HUES48 (cell line): ENCODE data around the gene AMIGO2.

Experiments used
- H3K27ac ChIP-seq: one replicate; pipeline ENCODE4 v1.7.0; 2013; ENCODE audit warnings: low read depth, low read length, inconsistent platforms
- H3K27me3 ChIP-seq: 2 replicates; pipeline ENCODE4 v1.6.1; 2013; ENCODE audit warnings: mild to moderate bottlenecking, low read length; ENCODE audit not compliant: control insufficient read depth, insufficient read depth
- H3K36me3 ChIP-seq: 2 replicates; pipeline ENCODE4 v1.6.1; 2013; ENCODE audit warnings: low read length; ENCODE audit not compliant: control insufficient read depth, insufficient read depth
- H3K4me1 ChIP-seq: 2 replicates; pipeline ENCODE4 v1.6.1; 2013; ENCODE audit warnings: mild to moderate bottlenecking, low read length; ENCODE audit not compliant: control insufficient read depth, insufficient read depth
- H3K4me3 ChIP-seq: 2 replicates; pipeline ENCODE4 v1.5.1; 2013; ENCODE audit warnings: mild to moderate bottlenecking, low read depth, low read length
- H3K9ac ChIP-seq: 2 replicates; pipeline ENCODE4 v1.6.1; 2013; ENCODE audit warnings: mild to moderate bottlenecking, low read depth, low read length, moderate library complexity
- H3K9me3 ChIP-seq: 2 replicates; pipeline ENCODE4 v1.6.1; 2013; ENCODE audit warnings: low read length; ENCODE audit not compliant: control insufficient read depth, insufficient read depth

Gene AMIGO2

DNA sequence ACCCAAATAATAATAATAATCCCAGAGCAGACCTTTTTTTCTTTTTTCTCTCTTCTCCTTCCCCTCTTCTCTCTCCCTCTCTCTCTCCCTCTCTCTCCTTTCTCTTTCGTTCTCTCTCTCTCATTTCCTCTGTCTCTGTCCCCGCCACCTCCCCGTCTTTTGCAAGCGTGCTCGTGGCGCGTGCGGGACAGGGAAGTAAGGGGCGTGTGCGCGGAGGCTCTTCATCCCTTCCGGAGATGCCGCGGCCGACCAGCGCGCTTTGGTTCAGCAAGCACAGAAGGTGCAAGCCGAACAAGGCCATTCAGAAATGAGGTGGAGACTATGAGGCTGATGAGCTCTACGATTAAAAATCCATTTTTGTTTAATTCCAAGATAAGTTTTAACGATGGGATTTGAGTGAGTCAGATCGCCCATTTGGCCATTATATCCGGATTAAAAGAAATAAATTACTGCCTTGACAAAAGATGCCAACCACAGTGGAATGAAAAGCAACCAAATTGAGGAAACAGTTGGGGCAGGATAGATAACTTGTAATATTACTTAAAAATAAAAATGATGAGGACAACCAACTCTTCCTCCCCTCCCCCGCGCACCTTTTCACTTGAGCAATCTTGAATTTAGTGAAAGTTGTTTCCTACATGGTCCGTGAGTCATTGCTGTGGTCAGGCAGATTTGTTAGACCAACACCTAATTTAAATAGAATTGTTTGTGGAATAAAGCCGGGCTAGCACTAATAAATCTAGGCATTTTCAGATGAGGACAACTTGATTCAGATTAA, 1.2 kb upstream of the AMIGO2 start:
- Histone ChIP-seq H3K4me3 (peak overlapping the region; percentile 87), H3K27ac (no peak overlapping the region), H3K4me1 (peaks cover 31% of the 10 kb centered on the region), H3K36me3 (no peaks in the 10 kb centered on the region), H3K9ac (no peak overlapping the region), H3K9me3 (no peaks in the 10 kb centered on the region), H3K27me3 (peaks cover 30% of the 10 kb centered on the region)

DNA sequence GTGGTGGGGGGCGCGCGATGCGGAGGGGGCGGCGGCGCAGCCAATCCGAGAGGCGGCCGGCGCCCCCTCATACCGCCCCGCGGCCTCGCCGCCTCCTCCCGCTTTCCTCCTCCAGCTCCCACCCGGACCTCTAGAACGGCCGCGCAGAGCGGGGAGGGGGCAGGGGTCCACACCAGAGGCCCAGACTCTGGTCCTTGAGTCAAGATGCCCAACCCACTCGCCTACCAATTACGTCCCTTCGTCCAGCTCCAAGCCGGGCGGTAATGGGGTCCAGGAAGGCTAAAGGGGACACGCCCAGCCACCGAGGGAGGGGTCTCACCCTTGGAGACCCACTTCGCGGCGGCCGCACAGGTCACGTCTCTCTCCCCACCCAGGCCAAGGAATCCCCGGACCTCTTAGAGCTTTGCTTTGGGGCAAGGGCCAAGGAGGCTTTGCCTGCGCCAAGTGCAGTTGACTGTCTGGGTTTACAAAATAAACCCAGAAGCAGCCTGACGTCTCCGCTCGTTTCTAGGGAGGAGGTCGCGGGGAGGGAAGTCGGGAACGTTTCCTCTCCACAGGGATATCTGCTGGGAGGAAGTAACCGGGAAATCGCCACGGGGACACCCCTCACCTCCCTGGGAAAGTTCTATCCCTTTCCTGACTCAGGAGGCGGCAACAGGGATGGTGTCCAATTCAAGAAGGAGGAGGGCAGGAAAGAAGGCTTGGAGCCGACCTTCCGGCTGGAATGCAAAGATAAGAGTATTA, 394 bp upstream of the AMIGO2 start:
- no peaks in the 10 kb centered on the region for H3K9me3 ChIP-seq
- H3K4me1 ChIP-seq: peaks cover 23% of the 10 kb centered on the region
- peaks cover 30% of the 10 kb centered on the region for H3K27me3 ChIP-seq
- peak overlapping the region; percentile 22 for H3K9ac ChIP-seq
- H3K36me3 ChIP-seq: no peaks in the 10 kb centered on the region
- peak overlapping the region; percentile 87 for H3K4me3 ChIP-seq
- H3K27ac ChIP-seq: peak overlapping the region; percentile 44

DNA sequence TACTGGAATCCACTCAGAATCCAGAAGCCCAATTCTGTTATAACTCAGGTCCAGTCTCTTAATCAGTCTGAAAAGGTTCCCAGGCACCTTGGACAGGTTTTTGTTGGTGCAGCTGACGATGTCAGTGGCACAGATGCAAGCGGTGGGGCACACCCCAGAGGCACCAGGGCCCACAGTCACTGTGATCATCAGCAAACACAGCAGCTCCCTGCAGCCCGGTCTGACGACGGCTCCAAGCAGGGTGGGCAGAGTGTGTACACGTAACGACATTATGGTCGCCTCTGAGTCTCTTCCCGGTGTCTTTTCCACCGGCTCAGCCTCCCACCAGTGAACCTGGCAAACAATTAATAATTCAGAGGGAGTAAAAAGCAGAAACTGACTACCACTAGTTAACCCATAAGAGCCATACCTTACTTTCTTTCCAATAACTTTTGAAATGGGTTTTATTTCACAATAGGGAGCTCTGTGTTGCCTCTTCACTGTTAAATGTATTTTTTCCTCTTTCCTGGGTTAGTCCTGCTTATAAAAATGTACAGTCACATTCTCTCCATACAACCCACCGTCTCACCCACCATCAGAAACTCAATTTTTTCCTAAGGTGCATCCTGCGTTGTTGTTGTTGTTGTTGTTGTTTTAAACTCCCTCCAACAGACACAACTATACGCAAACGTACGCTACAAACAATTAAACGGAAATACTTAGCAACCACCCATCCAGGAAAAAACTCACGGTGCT, 859 bp downstream of the AMIGO2 start:
- no peaks in the 10 kb centered on the region for H3K9me3 ChIP-seq
- H3K27ac ChIP-seq: no peak overlapping the region
- peaks cover 30% of the 10 kb centered on the region for H3K27me3 ChIP-seq
- peaks cover 15% of the 10 kb centered on the region for H3K4me1 ChIP-seq
- no peak overlapping the region for H3K9ac ChIP-seq
- peak overlapping the region; percentile 87 for H3K4me3 ChIP-seq
- no peaks in the 10 kb centered on the region for H3K36me3 ChIP-seq

DNA sequence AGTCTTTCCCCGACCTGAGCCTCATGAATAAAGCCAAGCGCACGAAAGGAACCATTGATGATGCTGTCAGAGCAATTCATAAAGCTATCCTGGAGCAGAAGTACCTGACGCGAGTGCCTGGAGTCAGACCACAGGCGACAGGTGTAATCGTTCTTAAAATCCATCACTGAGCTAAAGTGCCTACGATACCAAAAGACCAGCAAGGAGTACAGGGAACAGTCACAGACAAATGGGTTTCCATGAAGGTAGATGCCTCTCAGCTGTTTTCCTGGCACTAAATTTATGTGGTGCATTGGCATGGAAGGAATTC, 1.7 kb downstream of the AMIGO2 start:
- peaks cover 30% of the 10 kb centered on the region for H3K27me3 ChIP-seq
- no peaks in the 10 kb centered on the region for H3K9me3 ChIP-seq
- H3K27ac ChIP-seq: no peak overlapping the region
- no peak overlapping the region for H3K9ac ChIP-seq
- peaks cover 7% of the 10 kb centered on the region; the same call in 1 of the 2 replicates for H3K4me1 ChIP-seq
- H3K4me3 ChIP-seq: no peak overlapping the region
- no peaks in the 10 kb centered on the region for H3K36me3 ChIP-seq

DNA sequence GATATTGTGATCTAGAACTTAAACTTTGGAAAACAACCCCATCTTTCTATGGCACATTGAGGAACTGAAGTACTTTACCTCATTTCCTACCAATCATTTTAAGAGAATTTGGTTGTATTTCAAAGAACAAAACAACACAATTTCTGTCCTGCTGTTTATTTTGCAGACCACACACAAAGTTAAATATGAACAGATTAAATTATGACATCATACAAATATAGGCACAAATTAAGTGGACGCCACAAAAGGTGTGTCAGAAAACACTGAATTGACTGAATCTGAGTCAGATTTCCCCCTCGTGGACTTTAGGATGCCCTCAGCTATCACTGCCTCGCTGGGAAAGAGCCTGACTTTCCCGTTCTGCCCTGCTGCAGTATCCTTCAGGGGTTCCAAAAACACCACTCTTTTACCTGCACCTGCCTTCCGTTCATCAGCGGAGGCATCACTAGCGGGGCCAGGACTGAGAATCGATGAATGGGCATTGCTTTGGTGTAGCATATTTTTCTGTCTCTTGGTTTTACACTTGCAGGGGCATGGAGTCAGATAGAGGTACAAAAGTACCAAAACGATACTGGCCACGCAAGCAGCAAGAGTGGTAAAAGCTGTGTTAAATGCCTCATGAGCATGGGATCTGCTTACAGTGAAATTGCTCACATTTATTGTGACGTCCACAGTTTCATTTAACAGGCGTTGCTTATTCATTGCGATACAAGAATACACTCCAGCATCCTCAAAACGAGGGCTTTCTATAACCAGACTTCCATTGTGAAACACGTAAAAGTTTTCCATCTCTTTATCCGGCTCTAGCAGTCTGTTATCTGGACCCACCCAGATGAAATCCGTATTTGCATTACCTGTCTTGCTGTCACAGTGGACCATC, 2.3 kb downstream of the AMIGO2 start:
- H3K9me3 ChIP-seq: no peaks in the 10 kb centered on the region
- no peaks in the 10 kb centered on the region for H3K36me3 ChIP-seq
- H3K27me3 ChIP-seq: peaks cover 30% of the 10 kb centered on the region
- peaks cover 6% of the 10 kb centered on the region; the same call in 1 of the 2 replicates for H3K4me1 ChIP-seq
- no peak overlapping the region for H3K9ac ChIP-seq
- H3K27ac ChIP-seq: no peak overlapping the region
- H3K4me3 ChIP-seq: no peak overlapping the region

DNA sequence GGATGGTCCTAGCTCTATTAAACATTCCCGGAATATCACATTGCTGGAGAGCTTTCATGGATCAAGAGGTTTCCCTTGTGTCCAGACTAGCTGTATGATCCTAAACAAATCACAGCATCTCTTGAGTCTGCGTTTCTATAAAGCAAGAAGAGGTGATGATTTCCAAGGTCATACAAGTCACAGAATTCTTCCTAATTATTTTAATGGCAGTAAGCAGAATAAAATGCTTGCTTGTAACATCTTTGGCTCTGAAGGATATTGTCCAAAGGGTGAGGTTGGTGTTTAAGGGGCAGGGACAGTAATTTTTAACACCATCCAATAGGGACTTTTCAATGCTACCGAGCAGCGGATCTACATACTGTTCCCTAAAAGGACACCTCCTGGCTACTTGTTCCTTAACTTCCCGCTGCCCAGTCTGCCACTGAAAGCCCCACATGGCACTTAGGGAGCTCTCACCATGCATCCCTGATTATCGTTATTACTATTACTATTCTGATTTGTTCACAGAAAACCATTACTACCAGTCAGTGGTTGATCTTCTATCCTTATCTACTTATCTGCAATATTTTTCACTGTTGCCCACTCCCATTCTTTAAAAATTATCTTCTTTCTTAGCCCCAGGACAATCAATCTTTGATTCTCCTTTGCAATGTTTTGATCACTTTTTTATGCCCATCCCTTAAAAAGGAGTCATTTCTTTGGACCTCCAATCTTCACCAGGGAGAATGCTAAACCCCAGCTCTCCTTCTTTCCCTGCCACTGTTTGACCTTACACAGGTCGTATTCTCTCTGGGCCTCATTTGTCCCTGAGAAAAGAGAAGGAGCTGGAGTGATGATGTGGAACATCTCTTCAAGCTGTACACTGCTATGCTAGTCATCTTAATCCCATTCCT, 4.3 kb downstream of the AMIGO2 start:
- no peak overlapping the region for H3K27ac ChIP-seq
- no peaks in the 10 kb centered on the region for H3K9me3 ChIP-seq
- H3K36me3 ChIP-seq: no peaks in the 10 kb centered on the region
- H3K9ac ChIP-seq: no peak overlapping the region
- H3K4me1 ChIP-seq: no peaks in the 10 kb centered on the region
- H3K4me3 ChIP-seq: no peak overlapping the region
- peaks cover 20% of the 10 kb centered on the region for H3K27me3 ChIP-seq

DNA sequence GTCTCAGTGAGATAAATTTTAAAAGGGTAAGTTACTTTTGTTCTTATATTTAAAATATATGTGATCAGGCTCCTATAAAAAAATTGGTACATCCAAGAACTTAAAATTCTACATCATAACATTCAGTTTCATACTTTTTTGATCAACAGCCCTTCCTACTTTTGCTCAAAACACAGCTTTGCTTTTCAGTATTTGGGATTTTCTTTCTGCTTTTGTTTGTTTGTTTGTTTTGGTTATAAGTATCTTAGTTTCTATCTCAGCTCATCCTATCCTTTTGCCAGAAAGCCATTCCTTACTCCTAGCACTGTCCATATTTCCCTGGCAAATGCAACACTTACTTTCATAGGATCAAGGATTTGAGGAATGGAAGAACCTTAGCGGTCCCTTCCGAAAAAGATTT, 5.0 kb downstream of the AMIGO2 start:
- Histone ChIP-seq H3K9ac (no peak overlapping the region), H3K27me3 (peaks cover 19% of the 10 kb centered on the region), H3K4me1 (no peaks in the 10 kb centered on the region), H3K4me3 (no peak overlapping the region), H3K9me3 (no peaks in the 10 kb centered on the region), H3K36me3 (no peaks in the 10 kb centered on the region), H3K27ac (no peak overlapping the region)

DNA sequence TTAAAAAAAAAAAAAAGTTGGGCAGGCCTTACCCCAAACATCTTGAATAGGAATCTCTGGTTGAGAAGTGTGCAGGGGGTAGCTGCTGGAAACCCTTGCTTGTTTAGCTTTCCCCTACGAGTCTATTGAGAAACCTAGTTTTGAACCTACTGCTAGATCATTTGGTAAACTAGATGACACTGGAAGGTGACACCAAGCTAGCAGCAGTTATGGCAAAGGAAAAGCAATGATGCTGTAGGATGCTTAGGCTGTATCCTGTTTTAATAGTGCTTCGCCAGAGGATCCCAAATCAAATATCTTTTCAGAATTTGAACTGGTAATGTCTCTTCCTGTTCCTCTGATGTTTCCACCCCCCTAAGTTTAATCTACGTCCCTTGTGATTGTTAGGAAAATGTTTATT, 5.8 kb downstream of the AMIGO2 start:
- peaks cover 4% of the 10 kb centered on the region for H3K4me1 ChIP-seq
- no peak overlapping the region for H3K4me3 ChIP-seq
- H3K27ac ChIP-seq: no peak overlapping the region
- H3K27me3 ChIP-seq: peaks cover 15% of the 10 kb centered on the region
- no peak overlapping the region for H3K9ac ChIP-seq
- H3K9me3 ChIP-seq: no peaks in the 10 kb centered on the region
- no peaks in the 10 kb centered on the region for H3K36me3 ChIP-seq

DNA sequence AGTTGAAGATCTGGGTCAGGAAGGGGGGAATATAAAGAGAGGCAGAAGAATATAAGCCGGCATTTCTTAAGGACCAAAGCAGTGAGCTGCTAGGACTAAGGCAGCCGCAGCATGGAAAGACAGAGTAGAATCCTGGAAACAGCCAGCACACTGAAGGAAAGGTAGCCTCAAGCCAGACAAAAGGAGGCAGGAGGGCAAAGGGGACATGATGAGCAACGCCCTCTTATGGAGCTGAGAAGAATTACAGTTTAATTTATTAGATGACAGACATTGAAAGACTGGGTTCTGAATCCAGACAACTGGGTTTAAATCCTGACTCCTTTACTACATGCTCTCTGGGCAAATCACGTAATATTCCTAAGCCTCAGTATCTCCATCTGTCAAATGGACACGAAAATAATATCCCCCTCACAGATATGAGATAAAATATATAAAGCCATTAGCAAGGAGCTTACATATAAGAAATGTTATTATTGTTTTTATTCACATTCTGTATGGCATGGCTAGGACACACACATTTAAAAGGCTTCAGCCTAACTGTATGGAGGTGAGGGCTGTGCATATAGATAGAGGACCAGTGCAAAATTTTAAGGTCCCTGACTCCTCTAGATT, 8.4 kb downstream of the AMIGO2 start:
- no peak overlapping the region for H3K4me3 ChIP-seq
- H3K4me1 ChIP-seq: peaks cover 19% of the 10 kb centered on the region
- H3K27me3 ChIP-seq: no peaks in the 10 kb centered on the region
- no peak overlapping the region for H3K27ac ChIP-seq
- no peaks in the 10 kb centered on the region for H3K36me3 ChIP-seq
- H3K9me3 ChIP-seq: no peaks in the 10 kb centered on the region
- H3K9ac ChIP-seq: no peak overlapping the region
